Tibial nerve (tissue), 4 donors: ENCODE measurements around the gene FAM234B.

Experiments used
- CTCF ChIP-seq, 5 experiments: fragments of 200-600 bp in 3 of 5; fragments of 450-650 bp in 2 of 5; sonication (generic) in 3 of 5; IDR thresholded peaks; one replicate each; pipeline ENCODE4 v1.5.1; 2016 to 2019; ENCODE audit warnings: antibody characterized with exemption in 5 of 5, mild to moderate bottlenecking in 3 of 5, moderate library complexity in 2 of 5
- EP300 ChIP-seq, 2 donors: sonication (generic); formaldehyde crosslinking; IDR thresholded peaks; one replicate each; pipeline ENCODE4 v1.6.1; 2017; ENCODE audit warnings: antibody characterized with exemption in 2 of 2, mild to moderate bottlenecking in 1 of 2
- POLR2A ChIP-seq, 2 donors: fragments of 450-650 bp; IDR thresholded peaks; one replicate each; pipeline ENCODE4 v1.6.1; 2017; ENCODE audit warnings: antibody characterized with exemption in 2 of 2, mild to moderate bottlenecking in 2 of 2, moderate library complexity in 2 of 2

DNA sequence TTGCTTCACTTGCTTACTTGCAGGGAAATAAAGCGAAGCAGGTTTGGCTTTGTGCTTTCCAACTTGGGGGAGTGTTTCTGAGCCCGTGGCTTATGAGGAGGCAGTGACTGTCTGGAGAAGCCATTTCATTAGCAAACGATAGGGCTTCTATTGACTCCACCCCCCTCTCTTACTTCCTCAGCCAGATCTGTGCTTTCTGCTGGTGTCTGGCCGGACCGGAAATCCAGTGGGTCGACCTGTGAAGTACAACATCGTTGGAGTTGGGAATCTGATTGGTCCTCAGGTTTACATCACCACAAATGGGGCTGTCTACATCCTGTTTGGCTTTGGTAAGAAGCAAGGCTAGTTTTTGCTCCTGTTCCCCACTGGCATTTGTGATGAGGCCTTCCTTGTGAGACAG is 22.3 kb downstream of the FAM234B start:
- TF ChIP-seq CTCF (IDR thresholded peaks at IDR 0.05) (no peak), POLR2A (IDR thresholded peaks at IDR 0.05) (no peak), EP300 (IDR thresholded peaks at IDR 0.05) (no peak)
